GM21619 (cell line): ENCODE results near the gene DISP3.

Experiments used
- ATAC-seq: cut with Tn5 transposase; IDR thresholded peaks from one replicate; pipeline ENCODE4 v1.9.1; 2021; ENCODE audit not compliant: unreplicated experiment

Gene DISP3

GRCh38 chr1:11483581-11484320, 4.8 kb downstream of the DISP3 start:
- no peak for ATAC-seq

DNA sequence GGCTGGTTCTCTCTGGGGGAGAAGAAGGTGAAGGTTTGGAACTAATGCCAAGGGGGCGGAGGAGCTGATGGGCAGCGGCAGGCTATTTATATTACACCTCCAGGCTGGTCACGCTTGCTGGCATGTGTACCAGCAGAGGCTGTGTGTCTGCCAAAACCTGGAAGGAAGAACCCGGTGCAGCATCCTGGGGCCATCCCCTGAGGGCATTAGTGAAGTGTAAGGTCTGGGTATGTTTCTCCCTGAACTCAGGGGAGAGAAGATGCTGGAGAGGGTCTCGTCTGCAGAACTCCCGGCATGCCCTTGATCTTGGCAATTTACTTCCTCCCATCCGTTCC, 5.3 kb downstream of the DISP3 start:
- no peak for ATAC-seq

- ATAC-seq, result no peak
Measured at GRCh38 chr1:11485191-11485590, 6.2 kb downstream of the DISP3 start.

GRCh38 chr1:11486231-11487009, 7.5 kb downstream of the DISP3 start:
- no peak for ATAC-seq

DNA sequence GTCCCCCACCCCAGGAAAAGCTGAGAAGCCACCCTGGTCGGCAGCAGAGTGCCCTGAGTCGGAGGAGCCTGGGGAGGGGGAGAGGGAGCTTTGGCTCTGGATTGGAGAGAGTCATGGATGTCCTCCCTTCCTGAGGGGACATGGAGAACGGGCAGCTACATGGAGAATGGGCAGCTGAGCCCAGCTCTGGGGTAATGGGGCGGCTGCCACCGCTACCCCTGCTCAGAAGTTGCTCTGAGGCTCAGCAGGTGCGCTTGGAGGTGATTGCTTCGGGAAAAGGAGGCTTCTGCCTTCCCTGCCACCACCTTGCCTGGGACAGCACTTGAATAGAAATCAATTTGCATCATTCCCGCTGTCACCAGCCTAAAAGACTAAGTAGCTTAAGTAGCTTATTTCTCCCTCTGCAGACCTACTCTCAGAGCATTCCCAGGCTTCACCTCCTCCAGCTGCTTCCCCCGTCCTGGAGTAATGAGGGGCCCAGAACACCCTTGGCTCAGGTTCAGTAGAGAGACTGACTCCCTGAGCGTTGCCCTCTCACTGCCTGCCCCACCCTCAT, 8.3 kb downstream of the DISP3 start:
- no peak for ATAC-seq

DNA sequence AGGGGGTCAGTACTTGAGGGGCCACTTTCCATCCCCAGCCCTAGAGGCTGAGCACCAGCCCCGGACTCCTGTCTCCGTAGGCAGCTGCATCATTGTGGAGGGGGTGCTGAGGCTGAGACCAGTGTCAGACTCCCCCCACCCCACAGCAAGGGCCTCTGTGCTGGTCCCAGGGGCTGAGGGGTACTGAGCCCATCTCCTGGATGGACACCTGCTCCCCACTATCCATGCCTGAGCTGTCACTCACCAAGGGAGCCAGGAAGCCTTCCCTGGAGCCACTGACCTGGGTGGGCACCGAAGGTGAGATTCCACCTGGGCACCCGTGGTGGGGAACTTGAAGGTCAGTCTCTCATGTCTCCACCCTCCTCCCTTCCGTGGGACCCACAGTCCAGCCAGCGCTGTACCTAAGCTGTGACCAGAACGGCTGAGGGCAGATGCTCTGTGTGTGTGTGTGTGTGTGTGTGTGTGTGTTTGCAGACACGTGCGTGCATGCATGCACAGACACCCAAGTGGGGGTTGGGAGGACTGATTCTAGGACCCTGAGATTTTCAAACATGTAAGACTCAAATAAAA, 9.3 kb downstream of the DISP3 start:
- no peak for ATAC-seq

DNA sequence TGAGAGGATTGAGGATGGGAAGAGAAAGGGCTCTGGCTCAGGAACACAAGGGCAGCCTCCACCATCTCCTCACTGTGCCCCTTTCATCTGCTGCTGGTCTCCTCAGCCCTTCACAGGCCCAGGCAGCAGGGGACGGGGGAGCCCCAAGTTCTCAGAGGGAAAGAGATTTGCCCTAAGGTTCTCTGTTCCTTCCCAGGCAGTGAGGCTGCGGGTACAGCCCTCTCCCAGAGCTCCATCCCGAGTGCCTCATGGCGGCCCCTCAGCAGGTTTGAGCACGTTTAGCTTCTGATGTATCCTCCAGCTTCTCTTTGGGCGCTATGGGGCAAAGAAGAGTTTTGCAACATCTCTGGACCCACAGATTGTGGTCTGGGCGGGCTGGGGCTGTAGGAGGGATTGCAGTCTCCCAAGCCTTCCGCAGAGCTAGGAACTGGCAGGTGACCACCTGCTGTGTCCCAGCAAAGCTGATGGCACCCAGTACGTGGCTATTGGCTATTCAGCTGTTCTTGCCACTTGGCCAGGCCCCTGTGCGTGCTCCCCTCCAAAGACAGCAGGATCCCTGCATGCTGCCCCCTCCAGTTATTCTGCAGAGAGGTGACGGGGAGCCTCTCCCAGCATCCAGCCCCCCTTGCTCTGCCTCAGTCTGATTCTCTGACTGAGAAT, 10.1 kb downstream of the DISP3 start:
- no peak for ATAC-seq

GRCh38 chr1:11492235-11492634, 13.3 kb downstream of the DISP3 start:
- no peak for ATAC-seq

DNA sequence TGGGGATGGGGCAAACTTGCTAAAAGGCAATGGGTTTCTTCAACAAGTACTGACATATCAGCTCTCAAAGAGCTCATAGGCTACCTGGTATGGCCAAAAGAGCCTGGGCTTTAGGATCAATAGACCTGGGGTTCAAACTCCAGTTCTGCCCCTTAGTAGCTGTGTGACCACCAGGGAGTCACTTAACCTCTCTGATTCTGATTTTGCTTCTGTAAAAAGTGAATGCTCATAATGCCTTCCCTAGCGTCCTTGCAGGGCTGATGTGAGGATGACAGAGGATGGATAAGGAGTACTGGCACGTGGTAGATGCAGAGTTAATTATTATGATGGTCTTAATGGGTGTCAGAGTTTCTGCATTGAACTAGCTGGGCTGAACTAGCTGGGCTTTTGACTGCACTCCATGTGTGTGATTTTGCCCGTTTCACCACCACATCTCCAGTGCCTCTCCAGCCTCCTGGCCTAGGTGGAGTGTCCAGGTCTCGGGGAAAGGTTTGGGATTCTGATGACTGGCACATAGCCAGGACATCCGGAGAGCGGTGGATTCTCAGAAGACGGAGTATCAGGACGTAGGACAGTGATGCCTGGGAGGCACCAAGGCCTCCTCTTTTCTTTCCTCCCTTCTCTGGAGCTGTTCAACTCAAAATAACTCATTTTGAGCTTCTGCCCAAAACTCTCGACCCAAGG, 15.2 kb downstream of the DISP3 start:
- ATAC-seq, result no peak

- ATAC-seq, result no peak
Measured at GRCh38 chr1:11494771-11495170, 15.8 kb downstream of the DISP3 start.

DNA sequence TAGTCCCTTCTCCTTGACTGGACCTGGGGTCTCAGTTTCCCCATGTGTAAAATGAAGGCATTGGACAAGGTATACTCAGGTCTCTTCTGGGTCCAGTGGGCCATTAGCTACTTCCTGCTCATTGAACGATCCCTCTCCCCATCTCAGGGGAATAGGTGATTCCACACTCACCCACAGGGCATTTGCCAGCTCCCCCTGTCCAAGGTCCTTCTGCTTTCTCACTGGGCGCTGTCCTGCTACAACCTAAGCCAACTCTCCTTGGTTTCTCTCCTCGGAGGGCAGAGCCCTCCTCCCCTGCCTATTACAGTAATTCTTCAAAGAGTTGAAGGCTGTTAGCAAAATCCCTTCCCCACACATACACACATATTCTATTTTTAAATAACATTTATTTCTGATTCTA, 16.6 kb downstream of the DISP3 start:
- ATAC-seq, result no peak

GRCh38 chr1:11496551-11497080, 17.7 kb downstream of the DISP3 start:
- ATAC-seq, result no peak

- no peak for ATAC-seq
Measured at GRCh38 chr1:11498956-11499594, 20.1 kb downstream of the DISP3 start.

DNA sequence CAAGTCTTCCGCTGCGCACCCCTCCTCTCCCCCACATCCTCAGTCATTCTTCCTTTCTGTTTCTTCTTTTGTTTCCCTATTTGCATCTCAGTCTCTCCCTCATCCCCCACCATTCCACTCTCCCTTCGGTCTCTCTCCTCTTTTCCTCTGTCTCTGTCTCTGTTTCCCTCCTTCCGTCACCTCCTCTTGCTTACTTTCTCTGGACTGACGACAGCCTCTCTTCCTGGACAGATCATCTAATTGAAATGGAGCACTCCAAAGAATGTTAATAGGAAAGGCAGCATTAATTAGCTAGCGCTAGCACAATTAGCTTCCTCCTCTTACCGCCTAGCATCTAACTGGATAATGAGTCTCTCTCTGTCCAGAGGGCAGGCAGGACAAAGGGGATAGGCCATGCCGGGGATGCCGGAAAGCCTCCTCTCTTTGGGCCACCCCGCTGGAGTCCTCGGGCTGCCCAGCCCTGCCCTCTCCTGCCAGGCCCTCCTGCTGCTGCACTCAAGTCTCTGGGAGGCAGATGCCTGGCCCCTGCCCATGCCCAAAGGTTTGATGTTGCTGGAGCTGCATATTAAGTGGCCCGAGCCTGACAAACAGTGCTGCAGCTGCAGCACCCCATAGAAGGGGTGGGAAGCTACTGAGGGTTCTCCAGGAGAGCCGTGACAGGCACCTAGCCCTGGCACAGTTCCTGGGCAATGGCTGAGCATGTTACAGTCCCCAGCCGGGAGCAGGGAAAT, 20.8 kb downstream of the DISP3 start:
- no peak for ATAC-seq

DNA sequence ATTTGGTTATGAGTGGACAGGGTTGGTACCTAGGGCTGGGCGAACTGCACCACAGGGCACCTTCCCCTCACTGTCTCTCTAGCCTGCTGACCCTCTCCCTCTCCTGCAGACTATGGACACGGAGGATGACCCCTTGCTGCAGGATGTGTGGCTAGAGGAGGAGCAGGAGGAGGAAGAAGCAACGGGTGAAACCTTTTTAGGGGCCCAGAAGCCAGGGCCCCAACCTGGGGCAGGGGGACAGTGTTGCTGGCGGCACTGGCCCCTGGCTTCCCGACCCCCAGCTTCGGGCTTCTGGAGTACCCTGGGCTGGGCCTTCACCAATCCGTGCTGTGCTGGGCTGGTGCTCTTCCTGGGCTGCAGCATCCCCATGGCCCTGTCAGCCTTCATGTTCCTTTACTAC, 21.9 kb downstream of the DISP3 start:
- ATAC-seq, result no peak

DNA sequence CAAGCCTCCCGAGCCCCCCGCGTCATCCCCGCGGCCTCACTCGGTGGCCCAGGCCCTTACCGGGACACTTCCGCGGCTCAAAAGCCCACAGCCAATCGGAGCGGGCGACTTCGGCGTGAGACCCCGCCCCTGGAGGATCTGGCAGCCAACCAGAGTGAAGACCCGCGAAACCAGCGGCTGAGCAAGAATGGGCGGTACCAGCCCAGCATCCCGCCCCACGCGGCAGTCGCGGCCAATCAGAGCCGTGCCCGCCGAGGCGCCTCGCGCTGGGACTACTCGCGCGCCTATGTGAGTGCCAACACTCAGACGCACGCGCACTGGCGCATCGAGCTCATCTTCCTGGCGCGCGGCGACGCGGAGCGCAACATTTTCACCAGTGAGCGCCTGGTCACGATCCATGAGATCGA, 22.5 kb downstream of the DISP3 start:
- ATAC-seq, result no peak

DNA sequence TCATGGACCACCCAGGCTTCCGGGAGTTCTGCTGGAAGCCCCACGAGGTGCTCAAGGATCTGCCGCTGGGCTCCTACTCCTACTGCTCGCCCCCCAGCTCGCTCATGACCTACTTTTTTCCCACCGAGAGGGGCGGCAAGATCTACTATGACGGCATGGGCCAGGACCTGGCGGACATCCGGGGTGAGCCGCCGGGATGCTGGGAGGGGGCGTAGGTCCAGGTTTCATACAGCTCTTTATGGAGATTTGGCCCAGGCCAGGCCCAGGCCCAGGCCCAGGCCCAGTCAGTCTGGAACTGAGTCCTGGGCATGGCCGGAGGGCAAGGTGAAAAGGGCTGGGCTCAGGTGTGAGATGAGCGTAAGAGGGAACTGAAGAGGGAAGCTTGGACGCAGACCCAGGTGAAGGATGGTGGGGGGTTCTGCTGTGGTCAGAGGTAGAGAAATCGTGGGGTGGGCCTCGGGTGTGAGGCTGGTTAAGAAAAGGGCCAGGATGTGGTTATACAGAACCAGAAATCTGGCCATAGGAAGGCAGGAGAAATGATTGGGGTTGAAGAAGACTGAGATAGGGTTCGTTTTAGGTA, 23.0 kb downstream of the DISP3 start:
- ATAC-seq, result no peak

DNA sequence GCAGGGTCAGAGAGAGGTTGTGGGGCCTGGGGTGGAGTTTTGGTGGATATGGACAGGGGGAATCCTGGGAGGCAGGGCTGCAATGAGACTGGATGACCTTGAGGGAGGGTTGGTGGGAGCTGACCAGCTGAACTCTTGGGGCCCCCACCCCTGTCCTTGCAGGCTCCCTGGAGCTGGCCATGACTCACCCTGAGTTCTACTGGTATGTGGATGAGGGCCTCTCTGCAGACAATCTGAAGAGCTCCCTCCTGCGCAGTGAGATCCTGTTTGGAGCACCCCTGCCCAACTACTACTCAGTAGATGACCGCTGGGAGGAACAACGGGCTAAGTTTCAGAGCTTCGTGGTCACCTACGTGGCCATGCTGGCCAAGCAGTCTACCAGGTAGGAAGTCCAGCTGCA, 23.6 kb downstream of the DISP3 start:
- ATAC-seq, result no peak

DNA sequence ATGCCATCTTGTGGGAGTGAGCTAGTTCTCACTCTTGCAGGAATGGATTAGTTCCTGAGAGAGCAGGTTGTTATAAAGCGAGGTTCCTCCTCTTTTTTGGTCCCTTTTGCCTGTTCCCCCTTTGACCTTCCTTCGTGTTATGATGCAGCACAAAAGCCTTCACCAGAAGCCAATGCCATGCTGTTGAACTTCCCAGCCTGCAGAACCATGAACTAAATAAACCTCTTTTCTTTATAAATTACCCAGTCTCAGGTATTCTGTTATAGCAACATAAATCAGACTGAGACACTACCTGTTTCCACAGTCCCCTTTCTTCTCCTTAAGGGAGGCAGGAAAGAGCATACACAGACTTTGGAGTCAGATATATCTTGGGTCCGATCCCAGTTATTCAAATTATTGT, 25.6 kb downstream of the DISP3 start:
- no peak for ATAC-seq
